IMR-90 (cell line): Measurements from ENCODE around the gene SLC29A3. TPM values are rescaled to one million over a fixed set of nuclear protein-coding genes. Genes with fewer than 3 reads are reported as not detected.

Experiments
- ATAC-seq: fragments of 200-7000 bp; cut with Tn5 transposase; 2 replicates; pipeline ENCODE4 v1.9.1; 2020; ENCODE audit warnings: low read depth, mild to moderate bottlenecking, moderate library complexity
- BruUV-seq: library from RNA; stranded (reverse); fragments of 400-500 nt; replicated peaks from 2 replicates; lab custom pipeline; 2021; lab: Mats Ljungman, UMichigan
- CTCF ChIA-PET: fragments of 300-600 bp; formaldehyde crosslinking; extraction: SDS; loops from one replicate; lab custom pipeline; 2021; ENCODE audit warnings: antibody characterized with exemption; lab: Yijun Ruan, JAX
- POLR2A ChIA-PET: fragments of 300-600 bp; sonication (Branson Sonifier 250); formaldehyde crosslinking; loops from one replicate; lab custom pipeline; 2022; ENCODE audit warnings: antibody characterized with exemption; ENCODE audit not compliant: unreplicated experiment; lab: Charles Lee
- DNase-seq: peaks from one replicate; pipeline ENCODE4 v3.0.0; 2013
- H2AFZ ChIP-seq: replicated peaks from 2 replicates; pipeline ENCODE3; 2013; ENCODE audit warnings: low read length, mild to moderate bottlenecking; ENCODE audit not compliant: poor library complexity
- H2AK5ac ChIP-seq: 2 replicates; pipeline ENCODE4 v1.6.1; 2013; ENCODE audit warnings: low read depth, low read length, inconsistent platforms
- H2AK9ac ChIP-seq: replicated peaks from 2 replicates; pipeline ENCODE3; 2013; ENCODE audit warnings: mild to moderate bottlenecking, low read depth, low read length, moderate library complexity; ENCODE audit not compliant: poor library complexity
- H2BK120ac ChIP-seq: 2 replicates; pipeline ENCODE4 v1.6.1; 2013; ENCODE audit warnings: low read depth, low read length, inconsistent platforms
- H2BK15ac ChIP-seq: 3 replicates; pipeline ENCODE4 v1.6.1; 2013; ENCODE audit warnings: low read depth, low read length, inconsistent platforms
- H2BK20ac ChIP-seq: 2 replicates; pipeline ENCODE4 v1.6.1; 2013; ENCODE audit warnings: low read depth, mild to moderate bottlenecking, inconsistent platforms, low read length, moderate library complexity
- H2BK5ac ChIP-seq: 2 replicates; pipeline ENCODE4 v1.6.1; 2013; ENCODE audit warnings: mild to moderate bottlenecking, low read depth, low read length, inconsistent platforms; ENCODE audit not compliant: poor library complexity, severe bottlenecking
- H3K14ac ChIP-seq: replicated peaks from 2 replicates; pipeline ENCODE4 v1.6.1; 2013; ENCODE audit warnings: low read depth, low read length, inconsistent platforms
- H3K18ac ChIP-seq: 2 replicates; pipeline ENCODE4 v1.6.1; 2013; ENCODE audit warnings: low read depth, low read length, control low read depth
- H3K23ac ChIP-seq: 2 replicates; pipeline ENCODE4 v1.6.1; 2013; ENCODE audit warnings: low read depth, low read length, inconsistent platforms
- H3K27ac ChIP-seq: 2 replicates; pipeline ENCODE4 v1.5.1; 2013; ENCODE audit warnings: mild to moderate bottlenecking, control low read depth, low read length; ENCODE audit not compliant: insufficient read depth
- H3K27me3 ChIP-seq: 2 replicates; pipeline ENCODE4 v1.6.1; 2013; ENCODE audit warnings: low read length; ENCODE audit not compliant: control insufficient read depth, insufficient read depth
- H3K36me3 ChIP-seq: 2 replicates; pipeline ENCODE4 v1.6.1; 2013; ENCODE audit warnings: low read length, mixed read lengths; ENCODE audit not compliant: control insufficient read depth, insufficient read depth
- H3K4ac ChIP-seq: 2 replicates; pipeline ENCODE4 v1.6.1; 2013; ENCODE audit warnings: low read depth, low read length, inconsistent platforms
- H3K4me1 ChIP-seq: 2 replicates; pipeline ENCODE4 v1.6.1; 2013; ENCODE audit warnings: low read length, mixed read lengths; ENCODE audit not compliant: control insufficient read depth, insufficient read depth
- H3K4me2 ChIP-seq: 2 replicates; pipeline ENCODE4 v1.6.1; 2013; ENCODE audit warnings: low read depth, mild to moderate bottlenecking, control low read depth, low read length, moderate library complexity
- H3K4me3 ChIP-seq: 2 replicates; pipeline ENCODE4 v1.5.1; 2013; ENCODE audit warnings: low read depth, mild to moderate bottlenecking, control low read depth, low read length, moderate library complexity; ENCODE audit not compliant: insufficient read depth
- H3K56ac ChIP-seq: 2 replicates; pipeline ENCODE4 v1.6.1; 2013; ENCODE audit warnings: low read length, inconsistent platforms; ENCODE audit not compliant: insufficient read depth; ENCODE audit errors: extremely low read depth
- H3K79me1 ChIP-seq, 2 experiments: 2 replicates each; pipeline ENCODE4 v1.6.1; 2013; ENCODE audit warnings: low read length in 2 of 2, inconsistent platforms in 1 of 2, low read depth in 1 of 2
- H3K9ac ChIP-seq: 2 replicates; pipeline ENCODE4 v1.6.1; 2013; ENCODE audit warnings: low read depth, low read length, control low read depth
- H3K9me1 ChIP-seq: 2 replicates; pipeline ENCODE4 v1.6.1; 2013; ENCODE audit warnings: low read length, inconsistent platforms; ENCODE audit not compliant: insufficient read depth
- H3K9me3 ChIP-seq: 2 replicates; pipeline ENCODE4 v1.6.1; 2013; ENCODE audit warnings: low read length; ENCODE audit not compliant: control insufficient read depth, insufficient read depth
- H4K20me1 ChIP-seq: 2 replicates; pipeline ENCODE4 v1.6.1; 2013; ENCODE audit warnings: low read length, inconsistent platforms; ENCODE audit not compliant: insufficient read depth
- H4K5ac ChIP-seq: 2 replicates; pipeline ENCODE4 v1.6.1; 2013; ENCODE audit warnings: mild to moderate bottlenecking, low read depth, low read length, control low read depth
- H4K8ac ChIP-seq, 2 experiments: 2 replicates each; pipeline ENCODE4 v1.6.1; 2013; ENCODE audit warnings: low read depth in 2 of 2, low read length in 2 of 2, control low read depth in 1 of 2, inconsistent platforms in 1 of 2
- H4K91ac ChIP-seq: 2 replicates; pipeline ENCODE4 v1.6.1; 2013; ENCODE audit warnings: low read depth, low read length, inconsistent platforms; ENCODE audit not compliant: insufficient read depth
- BHLHE40 ChIP-seq: fragments of 150-350 bp; IDR thresholded peaks from 2 replicates; pipeline ENCODE4 v1.6.1; 2016; ENCODE audit warnings: mild to moderate bottlenecking, low read depth, low read length
- FOS ChIP-seq: fragments of 150-350 bp; IDR thresholded peaks from 2 replicates; pipeline ENCODE4 v1.6.1; 2016; ENCODE audit warnings: low read depth, low read length
- MXI1 ChIP-seq: IDR thresholded peaks from 2 replicates; pipeline ENCODE4 v1.6.1; 2012; ENCODE audit warnings: low read depth, mild to moderate bottlenecking, low read length, moderate library complexity, borderline replicate concordance
- POLR2A ChIP-seq: IDR thresholded peaks from 2 replicates; pipeline ENCODE4 v1.6.1; 2012; ENCODE audit warnings: mild to moderate bottlenecking, low read depth, low read length
- RAD21 ChIP-seq: IDR thresholded peaks from 2 replicates; pipeline ENCODE4 v1.6.1; 2012; ENCODE audit warnings: low read length, improper control_type of control experiment
- SMC3 ChIP-seq: fragments of 150-350 bp; IDR thresholded peaks from 2 replicates; pipeline ENCODE4 v1.6.1; 2016; ENCODE audit warnings: low read depth, mild to moderate bottlenecking, antibody characterized with exemption, low read length, moderate library complexity
- dilution Hi-C: fragments of 300-500 bp; cut with HindIII; formaldehyde crosslinking; loops from one replicate; pipeline ENCODE4 v1.14.3; 2018; ENCODE audit warnings: low sequenced_read_pairs; ENCODE audit not compliant: unreplicated experiment
- in situ Hi-C: fragments of 300-500 bp; cut with MboI; formaldehyde crosslinking; loops from 3 replicates; pipeline ENCODE4 v1.14.3; 2019; ENCODE audit warnings: low sequenced_read_pairs, inconsistent platforms, mixed read lengths
- intact Hi-C: fragments of 100-400 bp; cut with micrococcal nuclease; formaldehyde crosslinking; loops from 2 replicates; pipeline ENCODE4 v1.10.0; 2022
- polyA plus RNA-seq, 3 experiments: library from polyadenylated mRNA; depleted of rRNA; stranded (reverse); fragments of >200 nt; gene quantifications; 2 replicates each; pipeline ENCODE4 v1.2.3, GENCODE V29; 2012; ENCODE audit warnings: low replicate concordance in 1 of 3
- total RNA-seq: library from RNA; depleted of rRNA; stranded (reverse); fragments of >200 nt; gene quantifications from 2 replicates; pipeline ENCODE4 v1.2.3, GENCODE V29; 2012

SLC29A3 gene
- total and polyA plus RNA-seq, 2 of the 4 experiments (the other 2 are of a cell fraction) = 0.72 to 3.0 TPM

DNA sequence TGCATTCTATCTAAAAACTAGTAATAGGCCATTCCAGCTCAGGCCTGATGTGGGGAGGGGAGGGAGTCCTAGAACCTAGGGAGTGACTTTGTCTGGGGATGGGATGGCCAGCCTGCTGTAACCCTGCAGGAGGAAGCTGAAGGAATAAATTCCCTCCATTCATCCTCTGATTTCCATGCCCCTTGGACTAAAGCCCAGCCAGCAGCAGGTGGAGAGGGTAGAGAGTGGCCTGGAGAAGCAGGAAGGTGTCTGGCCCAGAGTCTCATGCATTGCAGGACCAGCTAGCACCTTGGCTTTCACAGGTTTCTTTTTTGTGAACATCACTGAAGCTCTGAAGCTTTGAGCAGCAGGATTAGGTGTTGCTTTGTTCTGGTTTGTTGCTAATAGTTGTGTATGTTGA is 44.9 kb downstream of the SLC29A3 start:
- H3K9me3 ChIP-seq = no peaks in the 10 kb centered on the region
- ChIA-PET CTCF (no interaction called here), POLR2A (no interaction called here)
- H3K27me3 ChIP-seq = 0 out of 2 replicates have a peak, but pooled peaks cover 1% of the 10 kb centered on the region
- H3K9me1 ChIP-seq = no peaks in the 10 kb centered on the region
- DNase-seq = no peak
- no peak overlapping the region for H4K91ac ChIP-seq
- no peak for ATAC-seq
- no peaks in the 10 kb centered on the region for H3K79me1 ChIP-seq
- H2BK5ac ChIP-seq = no peak overlapping the region
- H2AFZ ChIP-seq = no peak overlapping the region
- H4K20me1 ChIP-seq = no peaks in the 10 kb centered on the region
- no peak overlapping the region for H3K9ac ChIP-seq
- no peak overlapping the region for H3K23ac ChIP-seq
- H3K4me3 ChIP-seq = no peak overlapping the region
- H3K56ac ChIP-seq = no peak overlapping the region
- H3K27ac ChIP-seq = no peak overlapping the region
- no peak overlapping the region for H3K4me2 ChIP-seq
- no peak overlapping the region for H3K18ac ChIP-seq
- no peak overlapping the region for H4K8ac ChIP-seq
- TF ChIP-seq POLR2A (no peak), FOS (no peak), BHLHE40 (no peak), MXI1 (no peak), SMC3 (no peak), RAD21 (no peak)
- no peak overlapping the region for H2BK15ac ChIP-seq
- no peak overlapping the region for H3K14ac ChIP-seq
- dilution Hi-C loops (no loop called here), in situ Hi-C loops (no loop called here), intact Hi-C loops (no loop called here)
- H3K36me3 ChIP-seq = no peaks in the 10 kb centered on the region
- H3K4ac ChIP-seq = no peak overlapping the region
- H4K5ac ChIP-seq = no peak overlapping the region
- H3K4me1 ChIP-seq = peaks cover 2% of the 10 kb centered on the region
- H2AK5ac ChIP-seq = no peak overlapping the region
- BruUV-seq = no TSS peak
- no peak overlapping the region for H2BK20ac ChIP-seq
- no peak overlapping the region for H2BK120ac ChIP-seq
- H2AK9ac ChIP-seq = no peak overlapping the region
